ENCODE data around the gene RANBP1. TPM values are rescaled to one million over a fixed set of nuclear protein-coding genes. Genes with fewer than 3 reads are reported as not detected.

Gene RANBP1
- total RNA-seq, 1 donor from 2014 or later = 144 TPM

DNA sequence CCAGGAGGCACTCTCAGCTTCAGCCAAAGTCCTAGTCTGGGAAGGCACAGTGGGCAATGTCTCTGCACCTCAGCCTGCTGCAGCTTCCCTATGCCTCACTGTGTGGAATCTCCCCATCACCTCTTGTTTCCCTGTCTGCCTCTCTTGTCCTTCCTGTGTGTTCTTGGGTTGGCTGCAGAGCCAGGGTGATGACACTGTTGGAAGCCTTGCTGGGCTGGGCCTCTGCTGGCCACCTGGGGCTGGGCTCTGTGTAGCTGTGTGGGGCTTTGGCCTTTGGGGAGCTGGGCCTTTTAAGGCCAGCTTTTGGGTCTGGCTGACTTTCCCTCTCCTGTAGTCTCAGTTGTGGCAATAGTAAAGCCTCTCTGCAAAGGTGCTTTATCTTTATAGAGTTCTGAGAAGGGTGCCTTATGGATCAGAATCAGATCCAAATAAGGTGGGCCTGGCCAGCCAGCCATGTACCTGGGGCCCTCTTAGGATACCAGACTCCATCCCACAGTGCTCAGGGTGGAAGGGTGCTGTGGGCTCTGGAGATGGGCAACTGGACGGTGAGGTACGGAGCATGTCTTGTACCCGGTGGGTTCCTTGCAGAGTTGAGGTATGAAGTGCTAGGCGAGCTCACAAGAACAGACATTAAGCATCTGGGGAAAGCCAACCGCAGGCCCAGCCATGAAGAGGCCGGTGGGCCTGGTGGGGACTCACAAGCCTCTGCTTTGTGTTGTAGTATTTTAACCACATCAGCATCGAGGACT is 10.3 kb upstream of the RANBP1 start:
- H3K27me3 Mint-ChIP-seq (ENCODE audit: unreplicated experiment) = peaks cover 14% of the 10 kb centered on the region
- no peak for TF ChIP-seq CTCF (IDR thresholded peaks at IDR 0.05; ENCODE audit: partially characterized antibody, unreplicated experiment)
- DNase-seq = peak; percentile 4
- H3K36me3 Mint-ChIP-seq (ENCODE audit: unreplicated experiment) = peaks cover 14% of the 10 kb centered on the region
- peaks cover 34% of the 10 kb centered on the region for H3K4me1 Mint-ChIP-seq (ENCODE audit: low read depth, unreplicated experiment)
- H3K4me3 Mint-ChIP-seq (ENCODE audit: unreplicated experiment) = no peak overlapping the region
- H3K27ac Mint-ChIP-seq (ENCODE audit: unreplicated experiment) = peak overlapping the region; percentile 77
- H3K9me3 Mint-ChIP-seq (ENCODE audit: unreplicated experiment) = peaks cover 13% of the 10 kb centered on the region

DNA sequence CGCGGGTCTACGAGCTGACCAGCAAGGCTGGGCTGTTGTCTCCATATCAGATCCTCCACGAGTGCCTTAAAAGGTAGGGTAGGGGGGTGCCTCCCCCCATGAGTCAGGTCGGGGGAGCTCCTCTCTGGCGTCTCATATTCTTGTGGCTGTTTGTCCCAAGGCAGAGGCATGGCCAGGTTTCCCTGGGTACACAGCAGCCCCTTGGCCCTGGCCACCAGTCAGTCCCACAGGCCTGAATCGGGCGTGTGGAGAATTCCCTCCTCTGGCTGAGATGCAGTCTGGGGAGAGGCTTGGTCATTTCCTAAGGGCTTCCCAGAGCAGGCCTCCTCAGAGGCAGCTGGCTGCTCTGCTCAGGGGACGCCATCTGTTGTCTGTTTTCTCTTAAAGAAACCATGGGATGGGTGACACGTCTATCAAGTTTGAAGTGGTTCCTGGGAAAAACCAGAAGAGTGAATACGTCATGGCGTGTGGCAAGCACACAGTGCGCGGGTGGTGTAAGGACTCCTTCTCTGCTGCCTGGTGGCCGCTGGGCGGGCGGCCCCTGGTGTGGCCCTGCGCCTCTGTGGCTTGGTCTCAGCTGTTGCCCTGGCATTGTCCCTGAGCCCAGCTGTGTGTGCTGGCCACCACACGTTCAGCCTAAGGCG is 9.6 kb upstream of the RANBP1 start:
- H3K9me3 Mint-ChIP-seq (ENCODE audit: unreplicated experiment) = peaks cover 13% of the 10 kb centered on the region
- peaks cover 34% of the 10 kb centered on the region for H3K4me1 Mint-ChIP-seq (ENCODE audit: low read depth, unreplicated experiment)
- no peak for TF ChIP-seq CTCF (IDR thresholded peaks at IDR 0.05; ENCODE audit: partially characterized antibody, unreplicated experiment)
- DNase-seq = peak; percentile 32
- H3K36me3 Mint-ChIP-seq (ENCODE audit: unreplicated experiment) = peaks cover 14% of the 10 kb centered on the region
- peak overlapping the region; percentile 52 for H3K4me3 Mint-ChIP-seq (ENCODE audit: unreplicated experiment)
- peak overlapping the region; percentile 84 for H3K27ac Mint-ChIP-seq (ENCODE audit: unreplicated experiment)
- peaks cover 20% of the 10 kb centered on the region for H3K27me3 Mint-ChIP-seq (ENCODE audit: unreplicated experiment)

GRCh38 chr22:20106849-20107237 is 9.1 kb upstream of the RANBP1 start:
- peaks cover 34% of the 10 kb centered on the region for H3K4me1 Mint-ChIP-seq (ENCODE audit: low read depth, unreplicated experiment)
- H3K27ac Mint-ChIP-seq (ENCODE audit: unreplicated experiment) = peak overlapping the region; percentile 84
- H3K36me3 Mint-ChIP-seq (ENCODE audit: unreplicated experiment) = peaks cover 14% of the 10 kb centered on the region
- TF ChIP-seq CTCF (IDR thresholded peaks at IDR 0.05; ENCODE audit: partially characterized antibody, unreplicated experiment) = no peak
- H3K4me3 Mint-ChIP-seq (ENCODE audit: unreplicated experiment) = no peak overlapping the region
- DNase-seq = peak; percentile 16
- H3K9me3 Mint-ChIP-seq (ENCODE audit: unreplicated experiment) = peaks cover 13% of the 10 kb centered on the region
- peaks cover 21% of the 10 kb centered on the region for H3K27me3 Mint-ChIP-seq (ENCODE audit: unreplicated experiment)

GRCh38 chr22:20107471-20107901 is 8.4 kb upstream of the RANBP1 start:
- peaks cover 19% of the 10 kb centered on the region for H3K27me3 Mint-ChIP-seq (ENCODE audit: unreplicated experiment)
- TF ChIP-seq CTCF (IDR thresholded peaks at IDR 0.05; ENCODE audit: partially characterized antibody, unreplicated experiment) = no peak
- peaks cover 8% of the 10 kb centered on the region for H3K9me3 Mint-ChIP-seq (ENCODE audit: unreplicated experiment)
- peaks cover 34% of the 10 kb centered on the region for H3K4me1 Mint-ChIP-seq (ENCODE audit: low read depth, unreplicated experiment)
- DNase-seq = peak; percentile 6
- H3K27ac Mint-ChIP-seq (ENCODE audit: unreplicated experiment) = peak overlapping the region; percentile 69
- H3K36me3 Mint-ChIP-seq (ENCODE audit: unreplicated experiment) = peaks cover 9% of the 10 kb centered on the region
- H3K4me3 Mint-ChIP-seq (ENCODE audit: unreplicated experiment) = peak overlapping the region; percentile 20

Measured in glutamatergic neuron (in vitro differentiated cells).